Neural progenitor cell (in vitro differentiated cells): ENCODE data around the gene TOMM70. TPM values are rescaled to one million over a fixed set of nuclear protein-coding genes. Genes with fewer than 3 reads are reported as not detected.

ENCODE experiments used
- DNase-seq: peaks from one replicate; pipeline ENCODE4 v3.0.0-alpha.2; 2016; ENCODE audit warnings: low spot score
- H2AFZ ChIP-seq: fragments of 200-600 bp; sonication (generic); replicated peaks from 2 replicates; pipeline ENCODE4 v1.6.1; 2016; ENCODE audit warnings: antibody characterized with exemption
- H3F3A ChIP-seq: fragments of 200-600 bp; sonication (generic); 2 replicates; pipeline ENCODE4 v1.6.1; 2016; ENCODE audit warnings: antibody characterized with exemption, low read depth
- H3K27ac ChIP-seq: fragments of 200-600 bp; sonication (generic); 2 replicates; pipeline ENCODE4 v1.5.1; 2016; ENCODE audit warnings: mild to moderate bottlenecking
- H3K27me3 ChIP-seq: fragments of 200-600 bp; sonication (generic); 2 replicates; pipeline ENCODE4 v1.6.1; 2016; ENCODE audit warnings: mild to moderate bottlenecking, moderate library complexity
- H3K36me3 ChIP-seq: fragments of 200-600 bp; sonication (generic); 2 replicates; pipeline ENCODE4 v1.5.1; 2016
- H3K4me1 ChIP-seq: fragments of 200-600 bp; sonication (generic); 2 replicates; pipeline ENCODE4 v1.6.1; 2016; ENCODE audit warnings: mixed run types
- H3K4me2 ChIP-seq: fragments of 200-600 bp; sonication (generic); 2 replicates; pipeline ENCODE4 v1.6.1; 2016
- H3K4me3 ChIP-seq: fragments of 200-600 bp; sonication (generic); 2 replicates; pipeline ENCODE4 v1.5.1; 2016
- H3K79me2 ChIP-seq: fragments of 200-600 bp; sonication (generic); 2 replicates; pipeline ENCODE4 v1.6.1; 2016; ENCODE audit warnings: low read depth
- H3K9ac ChIP-seq: fragments of 200-600 bp; sonication (generic); 2 replicates; pipeline ENCODE4 v1.6.1; 2016
- H3K9me3 ChIP-seq: fragments of 200-600 bp; sonication (generic); 2 replicates; pipeline ENCODE4 v1.5.1; 2016; ENCODE audit warnings: low read depth
- H4K20me1 ChIP-seq: fragments of 200-600 bp; sonication (generic); 2 replicates; pipeline ENCODE4 v1.6.1; 2016; ENCODE audit warnings: low read depth
- H3K27ac Mint-ChIP-seq: 3 replicates; pipeline ENCODE4 v1.8.0; 2021; ENCODE audit warnings: mixed read lengths
- H3K27me3 Mint-ChIP-seq: 2 replicates; pipeline ENCODE4 v1.8.0; 2022; ENCODE audit warnings: low read depth, mild to moderate bottlenecking, inconsistent platforms, moderate library complexity, mixed read lengths; ENCODE audit not compliant: insufficient read depth
- H3K36me3 Mint-ChIP-seq: 3 replicates; pipeline ENCODE4 v1.8.0; 2021; ENCODE audit warnings: mixed read lengths
- H3K4me1 Mint-ChIP-seq: 3 replicates; pipeline ENCODE4 v1.8.0; 2021; ENCODE audit warnings: mixed read lengths
- H3K4me3 Mint-ChIP-seq: 3 replicates; pipeline ENCODE4 v1.8.0; 2021; ENCODE audit warnings: mild to moderate bottlenecking, moderate library complexity, mixed read lengths
- H3K9me3 Mint-ChIP-seq: 3 replicates; pipeline ENCODE4 v1.8.0; 2020; ENCODE audit warnings: mixed read lengths
- EZH2 ChIP-seq: fragments of 200-600 bp; sonication (generic); IDR thresholded peaks from 2 replicates; pipeline ENCODE4 v1.6.1; 2017; ENCODE audit warnings: antibody characterized with exemption, mild to moderate bottlenecking, moderate library complexity
- EZH2phosphoT487 ChIP-seq: fragments of 200-600 bp; sonication (generic); IDR thresholded peaks from 2 replicates; pipeline ENCODE4 v1.6.1; 2017; ENCODE audit warnings: antibody characterized with exemption
- total RNA-seq: library from RNA; depleted of rRNA; stranded (reverse); fragments of >200 nt; gene quantifications from 2 replicates; pipeline ENCODE4 v1.2.3, GENCODE V29; 2015; ENCODE audit warnings: low replicate concordance
- TF ChIP-seq, protein P1 (sequence below): fragments of 200-600 bp; sonication (generic); IDR thresholded peaks from 2 replicates; pipeline ENCODE4 v1.5.1; 2017; ENCODE audit warnings: antibody characterized with exemption, mild to moderate bottlenecking

Gene TOMM70
- total RNA-seq, 1 donor from 2014 or later = 58.5 TPM

DNA sequence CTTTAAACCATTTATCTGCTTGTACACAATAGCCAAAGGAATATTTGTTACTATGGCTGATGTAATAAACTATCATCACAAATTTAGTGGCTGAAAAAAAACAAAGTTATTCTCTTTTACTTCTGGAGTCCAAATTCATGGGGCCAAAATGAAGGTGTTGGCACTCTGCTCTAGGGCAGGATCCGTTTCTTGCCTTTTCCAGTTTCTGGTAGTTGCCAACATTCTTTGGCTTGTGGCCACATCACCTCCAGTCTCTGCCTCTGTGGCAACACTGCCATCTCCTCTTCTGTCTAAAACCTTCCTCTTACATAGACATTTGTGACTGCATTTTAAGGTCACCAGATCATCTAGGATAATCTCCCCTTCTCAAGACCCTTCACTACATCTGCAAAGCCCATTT is 39.0 kb downstream of the TOMM70 start:
- Mint-ChIP-seq H3K36me3 (peaks cover 22% of the 10 kb centered on the region), H3K27ac (no peak overlapping the region), H3K9me3 (peaks cover 3% of the 10 kb centered on the region), H3K4me3 (no peak overlapping the region), H3K4me1 (no peaks in the 10 kb centered on the region), H3K27me3 (no peaks in the 10 kb centered on the region)
- Histone ChIP-seq H3K4me1 (no peaks in the 10 kb centered on the region), H2AFZ (no peak overlapping the region), H3K4me3 (no peak overlapping the region), H3K4me2 (no peak overlapping the region), H3F3A (no peaks in the 10 kb centered on the region), H3K9me3 (no peaks in the 10 kb centered on the region), H3K27ac (no peak overlapping the region), H3K36me3 (peaks cover 4% of the 10 kb centered on the region), H3K79me2 (no peaks in the 10 kb centered on the region), H3K9ac (no peak overlapping the region), H3K27me3 (no peaks in the 10 kb centered on the region), H4K20me1 (no peaks in the 10 kb centered on the region)
- TF ChIP-seq EZH2 = no peak
- TF ChIP-seq, protein P1, sequence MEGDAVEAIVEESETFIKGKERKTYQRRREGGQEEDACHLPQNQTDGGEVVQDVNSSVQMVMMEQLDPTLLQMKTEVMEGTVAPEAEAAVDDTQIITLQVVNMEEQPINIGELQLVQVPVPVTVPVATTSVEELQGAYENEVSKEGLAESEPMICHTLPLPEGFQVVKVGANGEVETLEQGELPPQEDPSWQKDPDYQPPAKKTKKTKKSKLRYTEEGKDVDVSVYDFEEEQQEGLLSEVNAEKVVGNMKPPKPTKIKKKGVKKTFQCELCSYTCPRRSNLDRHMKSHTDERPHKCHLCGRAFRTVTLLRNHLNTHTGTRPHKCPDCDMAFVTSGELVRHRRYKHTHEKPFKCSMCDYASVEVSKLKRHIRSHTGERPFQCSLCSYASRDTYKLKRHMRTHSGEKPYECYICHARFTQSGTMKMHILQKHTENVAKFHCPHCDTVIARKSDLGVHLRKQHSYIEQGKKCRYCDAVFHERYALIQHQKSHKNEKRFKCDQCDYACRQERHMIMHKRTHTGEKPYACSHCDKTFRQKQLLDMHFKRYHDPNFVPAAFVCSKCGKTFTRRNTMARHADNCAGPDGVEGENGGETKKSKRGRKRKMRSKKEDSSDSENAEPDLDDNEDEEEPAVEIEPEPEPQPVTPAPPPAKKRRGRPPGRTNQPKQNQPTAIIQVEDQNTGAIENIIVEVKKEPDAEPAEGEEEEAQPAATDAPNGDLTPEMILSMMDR = no peak
- no peak for TF ChIP-seq EZH2phosphoT487
- DNase-seq = no peak

DNA sequence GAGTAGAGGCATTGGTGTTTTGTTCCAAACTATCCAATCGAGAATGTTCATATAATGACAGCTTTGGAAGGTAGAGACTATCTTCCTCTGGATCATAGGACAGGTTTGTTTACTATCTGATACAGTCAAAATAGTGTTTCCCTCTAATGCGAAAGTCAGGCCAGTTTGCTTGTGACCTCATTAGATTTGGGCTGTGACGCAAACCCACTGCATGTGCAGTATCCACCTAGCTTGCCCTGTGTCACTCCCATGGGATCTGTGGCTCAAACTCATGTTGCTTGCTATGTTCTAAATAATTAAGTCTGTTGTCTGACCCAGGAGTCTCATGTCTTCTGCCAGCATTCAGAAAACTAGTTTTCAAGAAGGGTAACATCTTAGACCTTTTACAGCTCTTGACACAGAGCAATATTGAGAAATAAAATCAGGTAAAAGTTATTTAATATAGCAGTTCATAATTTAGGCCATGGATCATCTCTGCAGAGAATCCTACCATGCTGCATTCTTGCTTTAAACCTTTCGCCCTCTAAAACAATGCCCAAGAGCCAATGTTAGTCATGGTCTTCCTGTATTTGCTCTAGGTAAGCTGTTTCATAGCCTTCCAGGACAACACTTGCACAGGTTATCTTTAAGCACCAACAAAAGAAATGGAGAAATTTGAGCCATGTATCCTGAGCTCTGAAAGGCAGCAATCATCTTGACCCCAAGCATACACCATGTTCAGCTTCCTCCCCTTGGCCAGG is 40.0 kb downstream of the TOMM70 start:
- Histone ChIP-seq H3K9ac (no peak overlapping the region), H3F3A (no peaks in the 10 kb centered on the region), H3K9me3 (no peaks in the 10 kb centered on the region), H3K4me1 (no peaks in the 10 kb centered on the region), H3K79me2 (no peaks in the 10 kb centered on the region), H3K27ac (no peak overlapping the region), H4K20me1 (no peaks in the 10 kb centered on the region), H3K4me2 (no peak overlapping the region), H2AFZ (no peak overlapping the region), H3K27me3 (no peaks in the 10 kb centered on the region), H3K4me3 (no peak overlapping the region), H3K36me3 (peaks cover 4% of the 10 kb centered on the region)
- H3K36me3 Mint-ChIP-seq = peaks cover 22% of the 10 kb centered on the region
- H3K9me3 Mint-ChIP-seq = peaks cover 3% of the 10 kb centered on the region
- DNase-seq = no peak
- no peaks in the 10 kb centered on the region for H3K4me1 Mint-ChIP-seq
- H3K27ac Mint-ChIP-seq = no peak overlapping the region
- TF ChIP-seq EZH2 = no peak
- no peaks in the 10 kb centered on the region for H3K27me3 Mint-ChIP-seq
- H3K4me3 Mint-ChIP-seq = no peak overlapping the region

DNA sequence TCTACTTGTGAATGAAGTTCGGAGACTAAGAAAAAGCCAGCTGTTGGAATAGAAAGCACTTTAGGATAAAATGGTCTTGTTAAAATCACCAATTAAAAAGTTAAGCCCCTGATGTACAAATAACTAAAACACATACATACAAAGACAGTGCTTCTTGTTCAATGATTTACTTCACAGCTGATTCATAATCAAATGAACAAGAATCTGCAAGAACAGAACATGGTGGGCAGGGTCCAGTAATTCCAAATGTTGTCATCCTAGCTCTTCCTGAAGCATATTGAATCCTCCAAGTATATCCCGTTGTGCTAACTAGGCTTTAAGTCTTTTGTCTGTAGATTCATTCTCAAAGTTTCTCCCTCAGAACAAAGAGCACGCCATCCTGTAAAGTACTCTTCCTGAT is 41.9 kb downstream of the TOMM70 start:
- H3K27me3 ChIP-seq = no peaks in the 10 kb centered on the region
- Mint-ChIP-seq H3K27ac (no peak overlapping the region), H3K4me3 (no peak overlapping the region), H3K4me1 (no peaks in the 10 kb centered on the region), H3K9me3 (peaks cover 3% of the 10 kb centered on the region), H3K27me3 (no peaks in the 10 kb centered on the region), H3K36me3 (peaks cover 20% of the 10 kb centered on the region)
- H3K79me2 ChIP-seq = no peaks in the 10 kb centered on the region
- H3K36me3 ChIP-seq = peaks cover 4% of the 10 kb centered on the region
- H4K20me1 ChIP-seq = no peaks in the 10 kb centered on the region
- DNase-seq = no peak
- H3K9ac ChIP-seq = no peak overlapping the region
- H3K27ac ChIP-seq = no peak overlapping the region
- no peaks in the 10 kb centered on the region for H3K4me1 ChIP-seq
- no peak overlapping the region for H3K4me2 ChIP-seq
- H3F3A ChIP-seq = no peaks in the 10 kb centered on the region
- no peaks in the 10 kb centered on the region for H3K9me3 ChIP-seq
- TF ChIP-seq, protein P1 = no peak
- TF ChIP-seq EZH2 = no peak
- TF ChIP-seq EZH2phosphoT487 = no peak
- H2AFZ ChIP-seq = no peak overlapping the region
- H3K4me3 ChIP-seq = no peak overlapping the region

DNA sequence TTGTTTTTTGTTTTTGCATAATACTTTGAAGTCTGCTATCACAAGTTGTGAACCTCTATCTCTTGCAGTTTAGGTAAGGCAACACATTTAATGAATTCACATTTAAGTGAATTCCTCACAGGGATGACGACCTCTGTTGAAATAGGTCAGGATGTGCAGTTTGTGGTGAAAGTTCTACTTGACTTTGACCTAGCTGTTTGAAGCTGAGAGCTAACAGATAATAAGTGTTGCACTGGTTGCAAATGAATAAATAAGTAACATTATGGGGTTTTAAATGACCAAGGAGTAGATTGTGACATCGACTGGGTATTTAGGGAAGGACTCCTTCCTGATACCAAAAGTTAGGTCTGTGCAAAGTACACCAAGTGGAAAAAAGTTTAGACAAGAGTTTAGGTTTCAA is 42.5 kb downstream of the TOMM70 start:
- no peaks in the 10 kb centered on the region for H3F3A ChIP-seq
- Mint-ChIP-seq H3K27ac (no peak overlapping the region), H3K4me3 (no peak overlapping the region), H3K27me3 (no peaks in the 10 kb centered on the region), H3K36me3 (peaks cover 17% of the 10 kb centered on the region), H3K9me3 (peaks cover 3% of the 10 kb centered on the region), H3K4me1 (no peaks in the 10 kb centered on the region)
- no peak overlapping the region for H3K9ac ChIP-seq
- no peak for DNase-seq
- H3K4me2 ChIP-seq = no peak overlapping the region
- H3K36me3 ChIP-seq = peaks cover 4% of the 10 kb centered on the region
- H3K4me1 ChIP-seq = no peaks in the 10 kb centered on the region
- H3K27ac ChIP-seq = no peak overlapping the region
- TF ChIP-seq EZH2 (no peak), EZH2phosphoT487 (no peak)
- TF ChIP-seq, protein P1 = no peak
- no peaks in the 10 kb centered on the region for H4K20me1 ChIP-seq
- H3K27me3 ChIP-seq = no peaks in the 10 kb centered on the region
- no peak overlapping the region for H2AFZ ChIP-seq
- H3K4me3 ChIP-seq = no peak overlapping the region
- H3K9me3 ChIP-seq = no peaks in the 10 kb centered on the region
- H3K79me2 ChIP-seq = no peaks in the 10 kb centered on the region
